Measurements from ENCODE around the gene DENND2D. TPM values are rescaled to one million over a fixed set of nuclear protein-coding genes. Genes with fewer than 3 reads are reported as not detected.

DENND2D gene
- total RNA-seq, 1 experiment from 2014 or later: 2.1 TPM

- ChIA-PET CTCF (interaction anchor here (5.8 kb wide), 1 partner anchor 176 kb away, joined by 63 read pairs; no protein-coding TSS in a partner anchor), POLR2A (no interaction called here)
- DNase-seq (ENCODE audit: low spot score): no peak
- no peak for ATAC-seq
- H3K27me3 Mint-ChIP-seq (ENCODE audit: low read depth): peaks cover 4% of the 10 kb centered on the region
- TF ChIP-seq KAT7 (CRISPR knock-in tag; IDR thresholded peaks at IDR 0.05; ENCODE audit: borderline replicate concordance) (no peak), ZNF396 (CRISPR knock-in tag; IDR thresholded peaks at IDR 0.05; ENCODE audit: borderline replicate concordance) (no peak), ZNF263 (CRISPR knock-in tag; IDR thresholded peaks at IDR 0.05; ENCODE audit: low read depth) (no peak), PRDM15 (CRISPR knock-in tag; IDR thresholded peaks at IDR 0.05) (no peak), ZMAT4 (CRISPR knock-in tag; IDR thresholded peaks at IDR 0.05) (no peak), EMX1 (CRISPR knock-in tag; IDR thresholded peaks at IDR 0.05) (no peak), RORB (CRISPR knock-in tag; IDR thresholded peaks at IDR 0.05) (no peak), MYBL2 (CRISPR knock-in tag; IDR thresholded peaks at IDR 0.05) (no peak), CREB1 (CRISPR knock-in tag; IDR thresholded peaks at IDR 0.05) (no peak), ZNF232 (CRISPR knock-in tag; IDR thresholded peaks at IDR 0.05) (no peak)
- H3K36me3 Mint-ChIP-seq: no peaks in the 10 kb centered on the region
- H3K9me3 Mint-ChIP-seq: no peaks in the 10 kb centered on the region
- H3K27ac Mint-ChIP-seq: no peak overlapping the region
- peaks cover 29% of the 10 kb centered on the region for H3K4me1 Mint-ChIP-seq
- no peak overlapping the region for H3K4me3 Mint-ChIP-seq
Observed at GRCh38 chr1:111225091-111225490, 24.6 kb upstream of the DENND2D start.

- H3K4me3 Mint-ChIP-seq: no peak overlapping the region
- ChIA-PET POLR2A (no interaction called here), CTCF (interaction anchor here (0.7 to 5.8 kb wide), 22 partner anchors 9 to 284 kb away, joined by 3 to 63 read pairs (median 4); partner anchors contain the start of genes ATP5PB, CEPT1, DRAM2 and WDR77)
- H3K9me3 Mint-ChIP-seq: no peaks in the 10 kb centered on the region
- H3K36me3 Mint-ChIP-seq: no peaks in the 10 kb centered on the region
- peaks cover 38% of the 10 kb centered on the region for H3K4me1 Mint-ChIP-seq
- no peak overlapping the region for H3K27ac Mint-ChIP-seq
- no peak for ATAC-seq
- no peak for DNase-seq (ENCODE audit: low spot score)
- no peaks in the 10 kb centered on the region; the same call in none of the 2 replicates for H3K27me3 Mint-ChIP-seq (ENCODE audit: low read depth)
- TF ChIP-seq MYBL2 (CRISPR knock-in tag; IDR thresholded peaks at IDR 0.05): no peak
- TF ChIP-seq SMAD4 (CRISPR knock-in tag; IDR thresholded peaks at IDR 0.05): no peak
- no peak for TF ChIP-seq ZNF138 (CRISPR knock-in tag; conservative IDR thresholded peaks at IDR 0.05)
- no peak for TF ChIP-seq KAT7 (CRISPR knock-in tag; IDR thresholded peaks at IDR 0.05; ENCODE audit: borderline replicate concordance)
- TF ChIP-seq NFYB (CRISPR knock-in tag; conservative IDR thresholded peaks at IDR 0.05; ENCODE audit: low read depth): no peak
- no peak for TF ChIP-seq ZMAT4 (CRISPR knock-in tag; IDR thresholded peaks at IDR 0.05)
- no peak for TF ChIP-seq E2F5 (CRISPR knock-in tag; IDR thresholded peaks at IDR 0.05)
- TF ChIP-seq JUN (CRISPR knock-in tag; IDR thresholded peaks at IDR 0.05): no peak
- no peak for TF ChIP-seq SP1 (CRISPR knock-in tag; conservative IDR thresholded peaks at IDR 0.05)
- no peak for TF ChIP-seq ZNF425 (CRISPR knock-in tag; conservative IDR thresholded peaks at IDR 0.05)
- TF ChIP-seq USF2 (CRISPR knock-in tag; IDR thresholded peaks at IDR 0.05): no peak
- TF ChIP-seq PRDM15 (CRISPR knock-in tag; IDR thresholded peaks at IDR 0.05): no peak
- no peak for TF ChIP-seq FOXJ3 (CRISPR knock-in tag; IDR thresholded peaks at IDR 0.05; ENCODE audit: borderline replicate concordance)
- TF ChIP-seq ZNF263 (CRISPR knock-in tag; IDR thresholded peaks at IDR 0.05; ENCODE audit: low read depth): no peak
- no peak for TF ChIP-seq ZSCAN18 (CRISPR knock-in tag; IDR thresholded peaks at IDR 0.05)
Observed at GRCh38 chr1:111223126-111223685, 22.8 kb upstream of the DENND2D start.
